ENCODE data around the gene POLD3. TPM values are rescaled to one million over a fixed set of nuclear protein-coding genes. Genes with fewer than 3 reads are reported as not detected.

The POLD3 gene
- total RNA-seq, 1 experiment from 2014 or later, result 28.4 TPM

DNA sequence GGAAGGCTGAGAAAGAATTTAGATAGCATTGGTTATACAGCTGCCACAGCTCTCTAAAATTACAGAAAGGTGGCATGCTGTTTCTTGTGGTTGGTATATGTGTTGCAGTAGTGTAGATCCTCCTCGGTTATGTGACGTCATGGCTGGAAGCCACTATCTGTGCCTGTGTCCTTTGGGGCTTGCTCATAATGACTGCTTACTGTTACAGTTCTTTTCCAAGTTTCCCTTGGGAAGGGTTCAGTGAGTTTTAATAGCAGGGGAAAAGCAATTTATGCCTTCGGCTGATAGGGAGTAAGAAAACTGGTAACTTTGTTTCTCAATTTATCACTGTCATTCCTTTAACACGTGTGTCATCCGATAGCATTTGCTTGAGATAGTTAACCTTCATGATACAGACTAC is 47.2 kb downstream of the POLD3 start:
- no peak for ATAC-seq
- H3K9me3 ChIP-seq (ENCODE audit: low read length), result no peaks in the 10 kb centered on the region
- peaks cover 70% of the 10 kb centered on the region for H3K36me3 ChIP-seq (ENCODE audit: low read depth, low read length)
- intact Hi-C loops (cut with micrococcal nuclease), result no loop called here
- no TSS peak for BruUV-seq (replicated peaks)
- H4K20me1 ChIP-seq (ENCODE audit: low read length), result no peaks in the 10 kb centered on the region
- no peaks in the 10 kb centered on the region for H3K79me2 ChIP-seq (ENCODE audit: low read length)
- H3K9ac ChIP-seq (ENCODE audit: low read length), result no peak overlapping the region
- no peaks in the 10 kb centered on the region for H3F3A ChIP-seq (ENCODE audit: low read length, unreplicated experiment)
- no peak for DNase-seq
- POLR2A ChIA-PET (ENCODE audit: unreplicated experiment), result no interaction called here
- H3K27ac ChIP-seq (ENCODE audit: low read length), result no peak overlapping the region
- no peak overlapping the region for H3K4me2 ChIP-seq (ENCODE audit: low read length)
- peaks cover 10% of the 10 kb centered on the region for H3K4me1 ChIP-seq (ENCODE audit: insufficient read depth, low read length)
- no peaks in the 10 kb centered on the region for H3K27me3 ChIP-seq (ENCODE audit: low read length)
- H2AFZ ChIP-seq (ENCODE audit: low read length), result no peak overlapping the region
- no peak overlapping the region for H3K4me3 ChIP-seq (ENCODE audit: low read length)
- H3K9me2 ChIP-seq (replicated peaks; ENCODE audit: low read length), result no peaks in the 10 kb centered on the region
- CTCF ChIA-PET, result no interaction called here
- no peak for TF ChIP-seq EZH2phosphoT487 (IDR thresholded peaks at IDR 0.05; ENCODE audit: borderline replicate concordance, low read length)
- TF ChIP-seq, protein P1, sequence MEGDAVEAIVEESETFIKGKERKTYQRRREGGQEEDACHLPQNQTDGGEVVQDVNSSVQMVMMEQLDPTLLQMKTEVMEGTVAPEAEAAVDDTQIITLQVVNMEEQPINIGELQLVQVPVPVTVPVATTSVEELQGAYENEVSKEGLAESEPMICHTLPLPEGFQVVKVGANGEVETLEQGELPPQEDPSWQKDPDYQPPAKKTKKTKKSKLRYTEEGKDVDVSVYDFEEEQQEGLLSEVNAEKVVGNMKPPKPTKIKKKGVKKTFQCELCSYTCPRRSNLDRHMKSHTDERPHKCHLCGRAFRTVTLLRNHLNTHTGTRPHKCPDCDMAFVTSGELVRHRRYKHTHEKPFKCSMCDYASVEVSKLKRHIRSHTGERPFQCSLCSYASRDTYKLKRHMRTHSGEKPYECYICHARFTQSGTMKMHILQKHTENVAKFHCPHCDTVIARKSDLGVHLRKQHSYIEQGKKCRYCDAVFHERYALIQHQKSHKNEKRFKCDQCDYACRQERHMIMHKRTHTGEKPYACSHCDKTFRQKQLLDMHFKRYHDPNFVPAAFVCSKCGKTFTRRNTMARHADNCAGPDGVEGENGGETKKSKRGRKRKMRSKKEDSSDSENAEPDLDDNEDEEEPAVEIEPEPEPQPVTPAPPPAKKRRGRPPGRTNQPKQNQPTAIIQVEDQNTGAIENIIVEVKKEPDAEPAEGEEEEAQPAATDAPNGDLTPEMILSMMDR (conservative IDR thresholded peaks at IDR 0.05; ENCODE audit: low read depth, low read length), result no peak
- no peak for TF ChIP-seq EZH2 (IDR thresholded peaks at IDR 0.05; ENCODE audit: low read length, unreplicated experiment)

DNA sequence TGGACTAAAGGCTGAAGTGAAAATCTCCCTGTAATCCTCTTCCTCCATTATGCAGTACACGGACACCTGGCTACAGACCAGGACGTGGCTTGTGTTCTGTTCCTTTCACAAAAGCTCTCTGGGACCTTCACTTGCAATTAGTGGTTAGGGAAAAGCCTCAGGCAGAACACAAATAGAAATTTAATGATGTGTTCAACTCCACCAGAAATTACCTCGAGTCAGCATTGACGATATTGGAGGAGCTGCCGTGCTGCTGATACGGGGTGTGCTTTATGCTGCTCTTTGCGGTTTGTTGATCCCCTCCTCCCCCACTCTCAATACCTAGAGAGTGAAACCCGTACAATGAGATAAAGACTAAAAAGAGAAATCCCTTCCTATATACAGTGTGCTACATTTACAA is 48.9 kb downstream of the POLD3 start:
- H3K4me1 ChIP-seq (ENCODE audit: insufficient read depth, low read length), result peaks cover 8% of the 10 kb centered on the region
- TF ChIP-seq EZH2phosphoT487 (IDR thresholded peaks at IDR 0.05; ENCODE audit: borderline replicate concordance, low read length) (no peak), EZH2 (IDR thresholded peaks at IDR 0.05; ENCODE audit: low read length, unreplicated experiment) (no peak)
- TF ChIP-seq, protein P1 (conservative IDR thresholded peaks at IDR 0.05; ENCODE audit: low read depth, low read length), result no peak
- no peak overlapping the region for H3K4me3 ChIP-seq (ENCODE audit: low read length)
- intact Hi-C loops (cut with micrococcal nuclease), result no loop called here
- no TSS peak for BruUV-seq (replicated peaks)
- no peaks in the 10 kb centered on the region for H3K9me3 ChIP-seq (ENCODE audit: low read length)
- H3K79me2 ChIP-seq (ENCODE audit: low read length), result no peaks in the 10 kb centered on the region
- POLR2A ChIA-PET (ENCODE audit: unreplicated experiment), result interaction anchor here (0.7 kb wide), 1 partner anchor 347 kb away, joined by 3 read pairs; the partner anchor contains the start of gene NEU3
- DNase-seq (no peak), ATAC-seq (no peak)
- no peak overlapping the region for H3K9ac ChIP-seq (ENCODE audit: low read length)
- H3K36me3 ChIP-seq (ENCODE audit: low read depth, low read length), result peaks cover 54% of the 10 kb centered on the region
- H3K4me2 ChIP-seq (ENCODE audit: low read length), result no peak overlapping the region
- CTCF ChIA-PET, result no interaction called here
- no peak overlapping the region for H3K27ac ChIP-seq (ENCODE audit: low read length)
- H3K9me2 ChIP-seq (replicated peaks; ENCODE audit: low read length), result no peaks in the 10 kb centered on the region
- no peaks in the 10 kb centered on the region for H4K20me1 ChIP-seq (ENCODE audit: low read length)
- H3F3A ChIP-seq (ENCODE audit: low read length, unreplicated experiment), result no peaks in the 10 kb centered on the region
- H2AFZ ChIP-seq (ENCODE audit: low read length), result no peak overlapping the region
- H3K27me3 ChIP-seq (ENCODE audit: low read length), result no peaks in the 10 kb centered on the region

DNA sequence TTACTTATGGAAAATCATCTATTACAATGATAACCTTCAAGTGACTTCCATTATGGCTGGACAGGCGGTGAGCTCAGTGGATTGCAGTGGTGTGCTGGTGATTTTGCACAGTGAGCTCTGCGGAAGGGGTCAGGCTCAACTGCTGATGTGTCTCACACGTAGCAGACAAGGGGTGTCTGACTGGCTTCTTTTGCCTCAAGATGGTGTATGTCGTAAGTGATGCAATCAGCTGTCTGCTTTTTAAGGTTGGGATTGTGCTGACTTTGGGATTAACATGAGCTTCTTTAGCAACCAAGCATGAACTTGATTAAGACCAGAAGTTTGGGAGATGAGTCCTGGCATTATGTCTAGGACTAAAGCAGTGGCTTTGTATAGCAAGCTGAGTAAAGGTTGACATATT is 49.5 kb downstream of the POLD3 start:
- no peak overlapping the region for H3K9ac ChIP-seq (ENCODE audit: low read length)
- ChIA-PET CTCF (no interaction called here), POLR2A (ENCODE audit: unreplicated experiment) (no interaction called here)
- H3K9me3 ChIP-seq (ENCODE audit: low read length), result no peaks in the 10 kb centered on the region
- H3F3A ChIP-seq (ENCODE audit: low read length, unreplicated experiment), result no peaks in the 10 kb centered on the region
- BruUV-seq (replicated peaks), result TSS peak; percentile 20
- no peak overlapping the region for H3K27ac ChIP-seq (ENCODE audit: low read length)
- intact Hi-C loops (cut with micrococcal nuclease), result no loop called here
- no peak overlapping the region for H2AFZ ChIP-seq (ENCODE audit: low read length)
- TF ChIP-seq EZH2 (IDR thresholded peaks at IDR 0.05; ENCODE audit: low read length, unreplicated experiment) (no peak), EZH2phosphoT487 (IDR thresholded peaks at IDR 0.05; ENCODE audit: borderline replicate concordance, low read length) (no peak)
- TF ChIP-seq, protein P1 (conservative IDR thresholded peaks at IDR 0.05; ENCODE audit: low read depth, low read length), result no peak
- DNase-seq, result no peak
- H3K36me3 ChIP-seq (ENCODE audit: low read depth, low read length), result peaks cover 55% of the 10 kb centered on the region
- no peak for ATAC-seq
- H3K27me3 ChIP-seq (ENCODE audit: low read length), result no peaks in the 10 kb centered on the region
- no peak overlapping the region for H3K4me3 ChIP-seq (ENCODE audit: low read length)
- no peaks in the 10 kb centered on the region for H3K9me2 ChIP-seq (replicated peaks; ENCODE audit: low read length)
- H3K4me1 ChIP-seq (ENCODE audit: insufficient read depth, low read length), result peaks cover 2% of the 10 kb centered on the region
- H4K20me1 ChIP-seq (ENCODE audit: low read length), result no peaks in the 10 kb centered on the region
- H3K4me2 ChIP-seq (ENCODE audit: low read length), result no peak overlapping the region
- H3K79me2 ChIP-seq (ENCODE audit: low read length), result no peaks in the 10 kb centered on the region

All from PC-3 (cell line).